Aorta (tissue), 5 donors: ENCODE measurements around the gene KCNAB2. TPM values are rescaled to one million over a fixed set of nuclear protein-coding genes. Genes with fewer than 3 reads are reported as not detected.

Source experiments
- ATAC-seq: fragments of 200-7000 bp; cut with Tn5 transposase; one replicate; pipeline ENCODE4 v1.9.1; 2022; ENCODE audit warnings: moderate library complexity; ENCODE audit not compliant: low FRiP score
- DNase-seq, 2 donors: peaks; one replicate each; pipeline ENCODE4 v3.0.0-alpha.2; 2020
- H3K27ac ChIP-seq, 2 donors: one replicate each; pipeline ENCODE4 v1.5.1; 2013; ENCODE audit warnings: low read length in 2 of 2, mild to moderate bottlenecking in 2 of 2, moderate library complexity in 2 of 2, control low read depth in 1 of 2, inconsistent platforms in 1 of 2, low read depth in 1 of 2
- H3K27me3 ChIP-seq, 2 donors: one replicate each; pipeline ENCODE4 v1.6.1; 2013; ENCODE audit warnings: control low read depth in 1 of 2, low read length in 1 of 2, mild to moderate bottlenecking in 1 of 2, moderate library complexity in 1 of 2; ENCODE audit not compliant: insufficient read depth in 2 of 2, control insufficient read depth in 1 of 2
- H3K36me3 ChIP-seq, 2 donors: one replicate each; pipeline ENCODE4 v1.6.1; 2013; ENCODE audit warnings: control low read depth in 1 of 2, low read length in 1 of 2, mild to moderate bottlenecking in 1 of 2; ENCODE audit not compliant: insufficient read depth in 2 of 2, control insufficient read depth in 1 of 2
- H3K4me1 ChIP-seq, 2 donors: one replicate each; pipeline ENCODE4 v1.6.1; 2013; ENCODE audit warnings: low read length in 2 of 2, control low read depth in 1 of 2, mild to moderate bottlenecking in 1 of 2, moderate library complexity in 1 of 2; ENCODE audit not compliant: insufficient read depth in 2 of 2, control insufficient read depth in 1 of 2
- H3K4me3 ChIP-seq, 2 donors: one replicate each; pipeline ENCODE4 v1.5.1; 2013; ENCODE audit warnings: low read length in 2 of 2, control low read depth in 1 of 2, mild to moderate bottlenecking in 1 of 2
- H3K9me3 ChIP-seq: one replicate; pipeline ENCODE4 v1.6.1; 2013; ENCODE audit warnings: mild to moderate bottlenecking, low read length; ENCODE audit not compliant: control insufficient read depth
- WGBS, 2 donors: extraction: QIAGEN DNeasy Blood & Tissue Kit; methylation state at CpG; one replicate each; pipeline ENCODE4 v1.1.7; 2013; 5-methylcytosine and 5-hydroxymethylcytosine counted together
- intact Hi-C, 2 donors: fragments of 100-400 bp; cut with DNase I; formaldehyde crosslinking; loops; one replicate each; pipeline versions ENCODE4 v1.14.2 to v1.15.0; 2022
- polyA plus RNA-seq, 2 donors: library from polyadenylated mRNA; stranded (reverse); fragments of 200-250 nt; gene quantifications; one replicate each; pipeline ENCODE4 v1.2.3, GENCODE V29; 2013
- total RNA-seq, 2 donors: library from RNA; stranded (reverse); fragmentation: NEBNext Ultra II Directional; extraction: Animal tissue kit (Norgen Biotek cat#: 25700); gene quantifications; one replicate each; pipeline ENCODE4 v1.2.1, GENCODE V29; 2021
- donor health status: healthy with polysubstance abuse.
- donor health status: Bipolar disorder and iron deficiency.
- donor health status: DM: no; HTN: no; CAD: no.
- donor health status: DM: no; HTN: no; CAD: no.
- donor health status: DM: yes; HTN: yes; CAD: no.

Gene KCNAB2
- total and polyA plus RNA-seq, 4 donors: 5.5 to 36.2 (median 11.9) TPM

- WGBS, 2 donors: 4 to 7% methylated on average over 34 to 53 of the region's 53 CpGs
- peak in 1 of 2 donors; percentile 61 for DNase-seq
- H3K9me3 ChIP-seq: no peaks in the 10 kb centered on the region
Measured at GRCh38 chr1:6148497-6149241, 103.0 kb downstream of the KCNAB2 start.

GRCh38 chr1:6149597-6149996 is 103.9 kb downstream of the KCNAB2 start:
- H3K9me3 ChIP-seq: no peaks in the 10 kb centered on the region
- H3K4me3 ChIP-seq: no peak overlapping the region
- DNase-seq: no peak
- H3K27ac ChIP-seq: no peak overlapping the region
- no peaks in the 10 kb centered on the region for H3K4me1 ChIP-seq
- 98 to 100% methylated on average over 1 of the region's 1 CpG for WGBS, 2 donors
- ATAC-seq: no peak
- H3K36me3 ChIP-seq: no peaks in the 10 kb centered on the region
- H3K27me3 ChIP-seq: no peaks in the 10 kb centered on the region
- intact Hi-C loops: no loop called here

More at GRCh38 chr1:6148497-6149241, 103.0 kb downstream of the KCNAB2 start:
- Histone ChIP-seq H3K4me3 (no peak overlapping the region), H3K27me3 (no peaks in the 10 kb centered on the region), H3K27ac (no peak overlapping the region), H3K36me3 (no peaks in the 10 kb centered on the region), H3K4me1 (no peaks in the 10 kb centered on the region)
- intact Hi-C loops: no loop called here
- no peak for ATAC-seq

GRCh38 chr1:6150006-6150938 is 104.6 kb downstream of the KCNAB2 start:
- intact Hi-C loops: no loop called here
- ATAC-seq: no peak

More at GRCh38 chr1:6150006-6150938, 104.6 kb downstream of the KCNAB2 start:
- Histone ChIP-seq H3K27me3 (no peaks in the 10 kb centered on the region), H3K9me3 (no peaks in the 10 kb centered on the region), H3K27ac (no peak overlapping the region), H3K4me3 (no peak overlapping the region), H3K36me3 (no peaks in the 10 kb centered on the region), H3K4me1 (no peaks in the 10 kb centered on the region)
- no peak for DNase-seq
- 91 to 92% methylated on average over 11 of the region's 11 CpGs for WGBS, 2 donors

Other genes with a start within 250 kb of the KCNAB2 start
- gene NPHP4, start 53.5 kb upstream of the KCNAB2 start, total RNA-seq: 10 to 100 TPM in 1 of 2 donors, 1 to 10 TPM in 1; 7.8 to 15.1 TPM
- gene NPHP4, start 53.5 kb upstream of the KCNAB2 start, polyA plus RNA-seq: 1 to 10 TPM; 2.4 to 4.8 TPM
- gene CHD5, start 134.4 kb downstream of the KCNAB2 start, total RNA-seq: 1 to 10 TPM in 1 of 2 donors, under 1 TPM in 1; 0.24 to 2.5 TPM
- under 1 TPM; 0.25 to 0.38 TPM for gene CHD5, start 134.4 kb downstream of the KCNAB2 start, polyA plus RNA-seq
- 100 to 1,000 TPM; 309 to 335 TPM for gene RPL22, start 153.7 kb downstream of the KCNAB2 start, total RNA-seq
- 100 to 1,000 TPM; 370 to 547 TPM for gene RPL22, start 153.7 kb downstream of the KCNAB2 start, polyA plus RNA-seq
- gene RNF207, start 160.2 kb downstream of the KCNAB2 start, total RNA-seq: 10 to 100 TPM; 13.2 to 31.4 TPM
- 10 to 100 TPM in 1 of 2 donors, 1 to 10 TPM in 1; 1.5 to 15.8 TPM for gene RNF207, start 160.2 kb downstream of the KCNAB2 start, polyA plus RNA-seq
- 10 to 100 TPM; 49.7 to 55.8 TPM for gene ICMT, start 190.1 kb downstream of the KCNAB2 start, total RNA-seq
- gene ICMT, start 190.1 kb downstream of the KCNAB2 start, polyA plus RNA-seq: 10 to 100 TPM; 21.2 to 30.8 TPM
- not detected for gene HES3, start 198.3 kb downstream of the KCNAB2 start, total RNA-seq
- gene HES3, start 198.3 kb downstream of the KCNAB2 start, polyA plus RNA-seq: not detected
- 10 to 100 TPM in 1 of 2 donors, 1 to 10 TPM in 1; 4.5 to 17.0 TPM for gene GPR153, start 215.2 kb downstream of the KCNAB2 start, total RNA-seq
- 1 to 10 TPM; 3.7 to 4.4 TPM for gene GPR153, start 215.2 kb downstream of the KCNAB2 start, polyA plus RNA-seq